GM12865 (cell line): ENCODE measurements around the gene CCNL2.

ENCODE experiments used
- DNase-seq: peaks from one replicate; pipeline ENCODE4 v3.0.0; 2010; ENCODE audit warnings: low read depth
- H3K4me3 ChIP-seq: 2 replicates; pipeline ENCODE4 v1.5.1; 2011; ENCODE audit warnings: mild to moderate bottlenecking, low read depth, low read length, control low read depth
- CTCF ChIP-seq: IDR thresholded peaks from 2 replicates; pipeline ENCODE4 v1.5.1; 2011; ENCODE audit warnings: low read length, control low read depth, low read depth, inconsistent platforms; ENCODE audit not compliant: insufficient read depth; ENCODE audit errors: missing control alignments

CCNL2 gene

GRCh38 chr1:1438531-1439381, 39.6 kb upstream of the CCNL2 start:
- no peak for TF ChIP-seq CTCF
- no peak for DNase-seq
- H3K4me3 ChIP-seq, result no peak overlapping the region

- no peak for DNase-seq
- TF ChIP-seq CTCF, result no peak
These were observed 38.8 kb upstream of the CCNL2 start for GRCh38 chr1:1437904-1438376.

GRCh38 chr1:1437033-1437903, 38.1 kb upstream of the CCNL2 start:
- no peak for DNase-seq
- H3K4me3 ChIP-seq, result no peak overlapping the region
- TF ChIP-seq CTCF, result no peak

More at GRCh38 chr1:1437904-1438376, 38.8 kb upstream of the CCNL2 start:
- H3K4me3 ChIP-seq, result no peak overlapping the region

- no peak overlapping the region for H3K4me3 ChIP-seq
- no peak for DNase-seq
- no peak for TF ChIP-seq CTCF
These were observed 37.5 kb upstream of the CCNL2 start for GRCh38 chr1:1436630-1437032.

- DNase-seq, result no peak
- H3K4me3 ChIP-seq, result no peak overlapping the region
- TF ChIP-seq CTCF, result no peak
These were observed 36.9 kb upstream of the CCNL2 start for GRCh38 chr1:1435911-1436629.

- H3K4me3 ChIP-seq, result no peak within 1 kb of the TSS
- no peak for TF ChIP-seq CTCF
- peak; percentile 54 for DNase-seq
These were observed 36.2 kb upstream of the CCNL2 start, which contains the start of gene VWA1 for GRCh38 chr1:1435106-1435903. TSS of gene VWA1 (plus strand) at chr1:1435690. CDS start at chr1:1435749, 59 bp downstream.
